Liver (tissue), 9 donors: ENCODE data around the gene SEMA3C. TPM values are rescaled to one million over a fixed set of nuclear protein-coding genes. Genes with fewer than 3 reads are reported as not detected.

Experiments used
- DNase-seq: peaks from one replicate; pipeline ENCODE4 v3.0.0-alpha.2; 2017; ENCODE audit warnings: low spot score
- H3K27ac ChIP-seq, 2 donors: one replicate each; pipeline ENCODE4 v1.7.0; 2013; ENCODE audit warnings: inconsistent platforms in 2 of 2, low read length in 2 of 2, control low read depth in 1 of 2, low read depth in 1 of 2, mild to moderate bottlenecking in 1 of 2
- H3K27me3 ChIP-seq, 4 donors: one replicate each; pipeline versions ENCODE4 v1.6.1 to v1.7.0; 2013; ENCODE audit warnings: low read length in 3 of 4, inconsistent platforms in 1 of 4, mild to moderate bottlenecking in 1 of 4, moderate library complexity in 1 of 4; ENCODE audit not compliant: control insufficient read depth in 4 of 4, insufficient read depth in 4 of 4
- H3K36me3 ChIP-seq, 4 donors: one replicate each; pipeline versions ENCODE4 v1.6.1 to v1.7.0; 2013; ENCODE audit warnings: low read length in 3 of 4, mild to moderate bottlenecking in 3 of 4, low read depth in 1 of 4, moderate library complexity in 1 of 4; ENCODE audit not compliant: control insufficient read depth in 4 of 4, insufficient read depth in 3 of 4
- H3K4me1 ChIP-seq, 4 donors: one replicate each; pipeline versions ENCODE4 v1.6.1 to v1.7.0; 2013; ENCODE audit warnings: low read length in 3 of 4, mild to moderate bottlenecking in 3 of 4, moderate library complexity in 1 of 4; ENCODE audit not compliant: control insufficient read depth in 4 of 4, insufficient read depth in 4 of 4
- H3K4me3 ChIP-seq, 3 donors: one replicate each; pipeline versions ENCODE4 v1.6.1 to v1.7.0; 2013; ENCODE audit warnings: low read length in 3 of 3, control low read depth in 1 of 3, low read depth in 1 of 3, mild to moderate bottlenecking in 1 of 3
- H3K9ac ChIP-seq, 2 donors: one replicate each; pipeline ENCODE4 v1.7.0; 2013; ENCODE audit warnings: low read length in 2 of 2, mild to moderate bottlenecking in 2 of 2, moderate library complexity in 2 of 2, control low read depth in 1 of 2, low read depth in 1 of 2
- H3K9me3 ChIP-seq, 4 donors: one replicate each; pipeline versions ENCODE4 v1.6.1 to v1.7.0; 2013; ENCODE audit warnings: low read length in 3 of 4; ENCODE audit not compliant: control insufficient read depth in 4 of 4
- EGR1 ChIP-seq, 2 donors: IDR thresholded peaks; 2 replicates each; pipeline ENCODE4 v1.6.1; 2016 to 2018; ENCODE audit warnings: antibody characterized with exemption in 2 of 2, low read depth in 2 of 2
- FOXA1 ChIP-seq: IDR thresholded peaks from 2 replicates; pipeline ENCODE4 v1.6.1; 2016; ENCODE audit warnings: antibody characterized with exemption
- FOXA2 ChIP-seq: IDR thresholded peaks from 2 replicates; pipeline ENCODE4 v1.6.1; 2016; ENCODE audit warnings: antibody characterized with exemption
- GABPA ChIP-seq, 2 donors: IDR thresholded peaks in 1 of 2; conservative IDR thresholded peaks in 1 of 2; 2 replicates each; pipeline ENCODE4 v1.6.1; 2016; ENCODE audit warnings: antibody characterized with exemption in 2 of 2, mild to moderate bottlenecking in 1 of 2, moderate library complexity in 1 of 2
- HNF4G ChIP-seq: IDR thresholded peaks from 2 replicates; pipeline ENCODE4 v1.6.1; 2016; ENCODE audit warnings: antibody characterized with exemption
- JUND ChIP-seq, 2 donors: IDR thresholded peaks; 2 replicates each; pipeline ENCODE4 v1.6.1; 2016; ENCODE audit warnings: antibody characterized with exemption in 2 of 2
- NR2F2 ChIP-seq: IDR thresholded peaks from 2 replicates; pipeline ENCODE4 v1.6.1; 2016; ENCODE audit warnings: antibody characterized with exemption
- RAD21 ChIP-seq, 2 donors: IDR thresholded peaks; 2 replicates each; pipeline ENCODE4 v1.6.1; 2016; ENCODE audit warnings: antibody characterized with exemption in 2 of 2, mild to moderate bottlenecking in 2 of 2
- RXRA ChIP-seq, 2 donors: IDR thresholded peaks; 2 replicates each; pipeline ENCODE4 v1.6.1; 2017 to 2018; ENCODE audit warnings: antibody characterized with exemption in 2 of 2, mild to moderate bottlenecking in 1 of 2
- SP1 ChIP-seq: IDR thresholded peaks from 2 replicates; pipeline ENCODE4 v1.6.1; 2018; ENCODE audit warnings: antibody characterized with exemption, mild to moderate bottlenecking
- TAF1 ChIP-seq: conservative IDR thresholded peaks from 2 replicates; pipeline ENCODE4 v1.6.1; 2016; ENCODE audit warnings: antibody characterized with exemption, mild to moderate bottlenecking
- YY1 ChIP-seq: IDR thresholded peaks from 2 replicates; pipeline ENCODE4 v1.6.1; 2016; ENCODE audit warnings: antibody characterized with exemption, mild to moderate bottlenecking
- WGBS: extraction: QIAGEN DNeasy Blood & Tissue Kit; methylation state at CpG from one replicate; pipeline ENCODE4 v1.1.7; 2013; 5-methylcytosine and 5-hydroxymethylcytosine counted together
- polyA plus RNA-seq, 2 donors: library from polyadenylated mRNA; stranded (reverse) in 1 of 2; unstranded in 1 of 2; fragments of 200-250 nt in 1 of 2; fragments of >200 nt in 1 of 2; fragmentation: Nextera tagmentation in 1 of 2; extraction: Ambion mirVana in 1 of 2; gene quantifications; one replicate each; pipeline versions ENCODE4 v1.2.1 to v1.2.3, GENCODE V29; 2013 to 2015
- total RNA-seq, 2 donors: library from RNA; depleted of rRNA; stranded (reverse); fragments of >200 nt; gene quantifications; one replicate each; pipeline ENCODE4 v1.2.3, GENCODE V29; 2014
- TF ChIP-seq, protein P1 (sequence below): IDR thresholded peaks from 2 replicates; pipeline ENCODE4 v1.6.1; 2016; ENCODE audit warnings: antibody characterized with exemption
- TF ChIP-seq, protein P2 (sequence below): IDR thresholded peaks from 2 replicates; pipeline ENCODE4 v1.6.1; 2016; ENCODE audit warnings: antibody characterized with exemption
- TF ChIP-seq, protein P3 (sequence below): fragments of 150-350 bp; IDR thresholded peaks from 2 replicates; pipeline ENCODE4 v1.5.1; 2017; ENCODE audit warnings: improper control_type of control experiment, low read depth, low read length; ENCODE audit not compliant: missing input control
- TF ChIP-seq, protein P4 (sequence below): IDR thresholded peaks from 2 replicates; pipeline ENCODE4 v1.6.1; 2016; ENCODE audit warnings: antibody characterized with exemption, mild to moderate bottlenecking
- donor health status: healthy.
- donor health status: healthy.
- donor health status: healthy.
- donor health status: healthy.
- donor health status: healthy.

SEMA3C gene
- total and polyA plus RNA-seq, 4 donors, result 0.20 to 1.8 (median 0.64) TPM

- Histone ChIP-seq H3K4me3 (no peak overlapping the region), H3K9me3 (no peaks in the 10 kb centered on the region), H3K4me1 (no peaks in the 10 kb centered on the region), H3K36me3 (no peaks in the 10 kb centered on the region), H3K27ac (no peak overlapping the region), H3K9ac (no peak overlapping the region), H3K27me3 (no peaks in the 10 kb centered on the region)
- no peak for DNase-seq
- TF ChIP-seq SP1 (no peak), NR2F2 (no peak), RAD21 (IDR thresholded peaks at IDR 0.05) (no peak), EGR1 (IDR thresholded peaks at IDR 0.05; ENCODE audit: low read depth in 2 of 2) (no peak), GABPA (IDR thresholded peaks at IDR 0.05 in 1 of 2, conservative IDR thresholded peaks at IDR 0.05 in 1 of 2) (no peak), YY1 (no peak), FOXA1 (no peak), FOXA2 (no peak), TAF1 (no peak), JUND (IDR thresholded peaks at IDR 0.05) (no peak), HNF4G (no peak), RXRA (IDR thresholded peaks at IDR 0.05) (no peak)
- TF ChIP-seq, protein P1, sequence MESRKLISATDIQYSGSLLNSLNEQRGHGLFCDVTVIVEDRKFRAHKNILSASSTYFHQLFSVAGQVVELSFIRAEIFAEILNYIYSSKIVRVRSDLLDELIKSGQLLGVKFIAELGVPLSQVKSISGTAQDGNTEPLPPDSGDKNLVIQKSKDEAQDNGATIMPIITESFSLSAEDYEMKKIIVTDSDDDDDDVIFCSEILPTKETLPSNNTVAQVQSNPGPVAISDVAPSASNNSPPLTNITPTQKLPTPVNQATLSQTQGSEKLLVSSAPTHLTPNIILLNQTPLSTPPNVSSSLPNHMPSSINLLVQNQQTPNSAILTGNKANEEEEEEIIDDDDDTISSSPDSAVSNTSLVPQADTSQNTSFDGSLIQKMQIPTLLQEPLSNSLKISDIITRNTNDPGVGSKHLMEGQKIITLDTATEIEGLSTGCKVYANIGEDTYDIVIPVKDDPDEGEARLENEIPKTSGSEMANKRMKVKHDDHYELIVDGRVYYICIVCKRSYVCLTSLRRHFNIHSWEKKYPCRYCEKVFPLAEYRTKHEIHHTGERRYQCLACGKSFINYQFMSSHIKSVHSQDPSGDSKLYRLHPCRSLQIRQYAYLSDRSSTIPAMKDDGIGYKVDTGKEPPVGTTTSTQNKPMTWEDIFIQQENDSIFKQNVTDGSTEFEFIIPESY, result no peak
- TF ChIP-seq, protein P2, sequence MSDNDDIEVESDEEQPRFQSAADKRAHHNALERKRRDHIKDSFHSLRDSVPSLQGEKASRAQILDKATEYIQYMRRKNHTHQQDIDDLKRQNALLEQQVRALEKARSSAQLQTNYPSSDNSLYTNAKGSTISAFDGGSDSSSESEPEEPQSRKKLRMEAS, result no peak
- TF ChIP-seq, protein P3, sequence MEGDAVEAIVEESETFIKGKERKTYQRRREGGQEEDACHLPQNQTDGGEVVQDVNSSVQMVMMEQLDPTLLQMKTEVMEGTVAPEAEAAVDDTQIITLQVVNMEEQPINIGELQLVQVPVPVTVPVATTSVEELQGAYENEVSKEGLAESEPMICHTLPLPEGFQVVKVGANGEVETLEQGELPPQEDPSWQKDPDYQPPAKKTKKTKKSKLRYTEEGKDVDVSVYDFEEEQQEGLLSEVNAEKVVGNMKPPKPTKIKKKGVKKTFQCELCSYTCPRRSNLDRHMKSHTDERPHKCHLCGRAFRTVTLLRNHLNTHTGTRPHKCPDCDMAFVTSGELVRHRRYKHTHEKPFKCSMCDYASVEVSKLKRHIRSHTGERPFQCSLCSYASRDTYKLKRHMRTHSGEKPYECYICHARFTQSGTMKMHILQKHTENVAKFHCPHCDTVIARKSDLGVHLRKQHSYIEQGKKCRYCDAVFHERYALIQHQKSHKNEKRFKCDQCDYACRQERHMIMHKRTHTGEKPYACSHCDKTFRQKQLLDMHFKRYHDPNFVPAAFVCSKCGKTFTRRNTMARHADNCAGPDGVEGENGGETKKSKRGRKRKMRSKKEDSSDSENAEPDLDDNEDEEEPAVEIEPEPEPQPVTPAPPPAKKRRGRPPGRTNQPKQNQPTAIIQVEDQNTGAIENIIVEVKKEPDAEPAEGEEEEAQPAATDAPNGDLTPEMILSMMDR, result no peak
- TF ChIP-seq, protein P4, sequence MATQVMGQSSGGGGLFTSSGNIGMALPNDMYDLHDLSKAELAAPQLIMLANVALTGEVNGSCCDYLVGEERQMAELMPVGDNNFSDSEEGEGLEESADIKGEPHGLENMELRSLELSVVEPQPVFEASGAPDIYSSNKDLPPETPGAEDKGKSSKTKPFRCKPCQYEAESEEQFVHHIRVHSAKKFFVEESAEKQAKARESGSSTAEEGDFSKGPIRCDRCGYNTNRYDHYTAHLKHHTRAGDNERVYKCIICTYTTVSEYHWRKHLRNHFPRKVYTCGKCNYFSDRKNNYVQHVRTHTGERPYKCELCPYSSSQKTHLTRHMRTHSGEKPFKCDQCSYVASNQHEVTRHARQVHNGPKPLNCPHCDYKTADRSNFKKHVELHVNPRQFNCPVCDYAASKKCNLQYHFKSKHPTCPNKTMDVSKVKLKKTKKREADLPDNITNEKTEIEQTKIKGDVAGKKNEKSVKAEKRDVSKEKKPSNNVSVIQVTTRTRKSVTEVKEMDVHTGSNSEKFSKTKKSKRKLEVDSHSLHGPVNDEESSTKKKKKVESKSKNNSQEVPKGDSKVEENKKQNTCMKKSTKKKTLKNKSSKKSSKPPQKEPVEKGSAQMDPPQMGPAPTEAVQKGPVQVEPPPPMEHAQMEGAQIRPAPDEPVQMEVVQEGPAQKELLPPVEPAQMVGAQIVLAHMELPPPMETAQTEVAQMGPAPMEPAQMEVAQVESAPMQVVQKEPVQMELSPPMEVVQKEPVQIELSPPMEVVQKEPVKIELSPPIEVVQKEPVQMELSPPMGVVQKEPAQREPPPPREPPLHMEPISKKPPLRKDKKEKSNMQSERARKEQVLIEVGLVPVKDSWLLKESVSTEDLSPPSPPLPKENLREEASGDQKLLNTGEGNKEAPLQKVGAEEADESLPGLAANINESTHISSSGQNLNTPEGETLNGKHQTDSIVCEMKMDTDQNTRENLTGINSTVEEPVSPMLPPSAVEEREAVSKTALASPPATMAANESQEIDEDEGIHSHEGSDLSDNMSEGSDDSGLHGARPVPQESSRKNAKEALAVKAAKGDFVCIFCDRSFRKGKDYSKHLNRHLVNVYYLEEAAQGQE, result no peak
- 91% methylated on average over 3 of the region's 3 CpGs for WGBS
Observed at GRCh38 chr7:80720146-80720545, 198.7 kb downstream of the SEMA3C start.

GRCh38 chr7:80719261-80719660 lies 199.6 kb downstream of the SEMA3C start:
- H3K9ac ChIP-seq, result no peak overlapping the region
- no peaks in the 10 kb centered on the region for H3K36me3 ChIP-seq
- 81% methylated on average over 3 of the region's 3 CpGs for WGBS
- H3K9me3 ChIP-seq, result no peaks in the 10 kb centered on the region
- H3K4me3 ChIP-seq, result no peak overlapping the region
- no peak overlapping the region for H3K27ac ChIP-seq
- no peaks in the 10 kb centered on the region for H3K4me1 ChIP-seq
- no peak for DNase-seq
- no peaks in the 10 kb centered on the region for H3K27me3 ChIP-seq
- TF ChIP-seq, protein P1, result no peak
